Trophoblast cell (in vitro differentiated cells and primary cell): ENCODE data around the gene KANTR.

Experiments
- DNase-seq, 2 donors: peaks; one replicate each; pipeline ENCODE4 v3.0.0-alpha.2; 2016
- H2AFZ ChIP-seq: 2 replicates; pipeline ENCODE4 v1.6.1; 2013; ENCODE audit warnings: low read length, moderate library complexity, mild to moderate bottlenecking; ENCODE audit not compliant: insufficient read depth, poor library complexity
- H2AK5ac ChIP-seq: 2 replicates; pipeline ENCODE4 v1.6.1; 2013; ENCODE audit warnings: mild to moderate bottlenecking, low read length
- H2BK120ac ChIP-seq: 2 replicates; pipeline ENCODE4 v1.6.1; 2013; ENCODE audit warnings: low read length, mild to moderate bottlenecking, moderate library complexity; ENCODE audit not compliant: insufficient read depth, poor library complexity
- H2BK12ac ChIP-seq: 2 replicates; pipeline ENCODE4 v1.6.1; 2013; ENCODE audit warnings: mild to moderate bottlenecking, low read length, moderate library complexity
- H2BK5ac ChIP-seq: 2 replicates; pipeline ENCODE4 v1.6.1; 2013; ENCODE audit warnings: low read length, low read depth, moderate library complexity, mild to moderate bottlenecking; ENCODE audit not compliant: poor library complexity
- H3K14ac ChIP-seq: 2 replicates; pipeline ENCODE4 v1.6.1; 2013; ENCODE audit warnings: mild to moderate bottlenecking, low read length
- H3K18ac ChIP-seq: 2 replicates; pipeline ENCODE4 v1.6.1; 2013; ENCODE audit warnings: mild to moderate bottlenecking, low read length
- H3K23ac ChIP-seq: 2 replicates; pipeline ENCODE4 v1.6.1; 2013; ENCODE audit warnings: low read length
- H3K27ac ChIP-seq: 2 replicates; pipeline ENCODE4 v1.5.1; 2013; ENCODE audit warnings: low read depth, mild to moderate bottlenecking, inconsistent platforms, low read length, moderate library complexity
- H3K27me3 ChIP-seq: 2 replicates; pipeline ENCODE4 v1.6.1; 2013; ENCODE audit warnings: inconsistent platforms, mild to moderate bottlenecking, low read length, moderate library complexity; ENCODE audit not compliant: insufficient read depth
- H3K36me3 ChIP-seq, 2 experiments: 1 replicate in 1 of 2; 2 replicates in 1 of 2; pipeline ENCODE4 v1.6.1; 2013; ENCODE audit warnings: low read length in 2 of 2, mild to moderate bottlenecking in 2 of 2, moderate library complexity in 1 of 2; ENCODE audit not compliant: insufficient read depth in 2 of 2, control insufficient read depth in 1 of 2
- H3K4ac ChIP-seq: 2 replicates; pipeline ENCODE4 v1.6.1; 2013; ENCODE audit warnings: low read depth, mild to moderate bottlenecking, low read length, moderate library complexity
- H3K4me1 ChIP-seq, 2 experiments: 1 replicate in 1 of 2; 2 replicates in 1 of 2; pipeline ENCODE4 v1.6.1; 2013; ENCODE audit warnings: low read length in 2 of 2, mild to moderate bottlenecking in 2 of 2, moderate library complexity in 1 of 2; ENCODE audit not compliant: insufficient read depth in 2 of 2, control insufficient read depth in 1 of 2
- H3K4me2 ChIP-seq: 2 replicates; pipeline ENCODE4 v1.6.1; 2013; ENCODE audit warnings: inconsistent platforms, mild to moderate bottlenecking, low read length, moderate library complexity
- H3K4me3 ChIP-seq: 2 replicates; pipeline ENCODE4 v1.5.1; 2013; ENCODE audit warnings: mild to moderate bottlenecking, low read depth, low read length, inconsistent platforms
- H3K79me1 ChIP-seq: one replicate; pipeline ENCODE4 v1.6.1; 2013; ENCODE audit warnings: low read length
- H3K79me2 ChIP-seq: 2 replicates; pipeline ENCODE4 v1.6.1; 2013; ENCODE audit warnings: low read length, mild to moderate bottlenecking; ENCODE audit not compliant: control insufficient read depth, insufficient read depth, poor library complexity
- H3K9ac ChIP-seq: 2 replicates; pipeline ENCODE4 v1.6.1; 2013; ENCODE audit warnings: mild to moderate bottlenecking, low read length
- H3K9me3 ChIP-seq: 2 replicates; pipeline ENCODE4 v1.6.1; 2013; ENCODE audit warnings: low read depth, mild to moderate bottlenecking, control low read depth, inconsistent platforms, low read length; ENCODE audit not compliant: insufficient read depth
- H4K12ac ChIP-seq: 2 replicates; pipeline ENCODE4 v1.6.1; 2013; ENCODE audit warnings: low read depth, mild to moderate bottlenecking, low read length, moderate library complexity
- H4K8ac ChIP-seq: 2 replicates; pipeline ENCODE4 v1.6.1; 2013; ENCODE audit warnings: low read depth, mild to moderate bottlenecking, low read length, moderate library complexity
- H4K91ac ChIP-seq: one replicate; pipeline ENCODE4 v1.6.1; 2013; ENCODE audit warnings: low read depth, mild to moderate bottlenecking, low read length, moderate library complexity
- WGBS: extraction: QIAGEN DNeasy Blood & Tissue Kit; methylation state at CpG from one replicate; pipeline ENCODE4 v1.1.7; 2013; ENCODE audit warnings: missing lambda C conversion rate; ENCODE audit not compliant: insufficient read length, insufficient coverage; ENCODE audit errors: extremely low coverage; 5-methylcytosine and 5-hydroxymethylcytosine counted together

Gene KANTR

DNA sequence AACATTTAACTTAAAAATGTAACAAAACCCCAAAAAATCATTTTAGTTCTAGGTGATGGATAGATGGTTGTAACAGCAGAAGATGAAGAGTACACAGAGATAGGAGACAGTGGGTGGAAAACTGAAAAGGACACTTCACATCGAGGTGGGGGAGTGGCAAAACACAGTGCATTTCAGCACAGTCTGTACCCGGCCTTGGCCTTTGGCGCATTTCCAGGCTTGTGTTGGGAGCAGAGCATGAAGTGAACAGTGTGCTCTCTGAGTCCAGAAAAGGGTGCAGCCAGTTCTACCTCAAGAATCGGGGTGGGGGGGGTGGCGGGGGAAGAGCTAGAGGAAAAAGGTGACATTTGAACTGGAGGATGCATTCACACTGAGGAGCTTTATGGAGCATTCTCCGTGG lies 7.5 kb upstream of the KANTR start:
- Histone ChIP-seq H2BK120ac (no peak overlapping the region), H2AK5ac (no peak overlapping the region), H3K9ac (no peak overlapping the region), H3K4ac (no peak overlapping the region), H2AFZ (no peak overlapping the region), H3K14ac (no peak overlapping the region), H3K27me3 (no peaks in the 10 kb centered on the region), H3K4me1 (peaks cover 0 to 3% of the 10 kb centered on the region in 2 experiments), H4K8ac (no peak overlapping the region), H4K12ac (no peak overlapping the region), H3K9me3 (no peaks in the 10 kb centered on the region), H3K36me3 (peaks cover 15 to 25% of the 10 kb centered on the region in 2 experiments), H3K4me3 (no peak overlapping the region), H4K91ac (no peak overlapping the region), H3K79me2 (peaks cover 3% of the 10 kb centered on the region), H2BK5ac (no peak overlapping the region), H2BK12ac (no peak overlapping the region), H3K27ac (no peak overlapping the region), H3K23ac (no peak overlapping the region), H3K4me2 (no peak overlapping the region), H3K18ac (no peak overlapping the region), H3K79me1 (peaks cover 5% of the 10 kb centered on the region)
- WGBS, result no CpG with 5 or more reads among the region's 6 CpGs
- no peak for DNase-seq

DNA sequence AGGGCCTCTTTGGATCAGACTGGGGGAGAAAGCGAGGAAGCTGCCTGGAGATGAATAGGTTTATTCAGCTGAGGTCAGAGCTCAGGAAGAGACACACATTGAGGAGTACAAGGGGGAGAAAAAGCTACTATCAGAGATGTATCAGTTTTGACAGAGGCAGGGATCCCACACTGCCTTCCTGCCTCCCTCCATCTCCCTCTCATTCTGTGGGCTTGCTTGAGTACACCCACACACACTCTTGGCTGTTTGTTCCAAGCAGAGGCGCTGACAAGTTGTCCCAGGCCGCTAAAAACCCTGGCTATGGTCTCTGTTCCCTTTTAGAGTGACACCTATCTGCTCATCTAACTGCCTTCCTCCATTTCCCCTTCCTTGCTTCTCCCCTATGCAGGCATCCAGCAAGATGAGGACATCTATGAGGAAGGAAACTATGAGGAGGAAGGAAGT lies 6.5 kb upstream of the KANTR start:
- no peak overlapping the region for H2AFZ ChIP-seq
- peaks cover 3% of the 10 kb centered on the region for H3K79me1 ChIP-seq
- no peak overlapping the region for H3K27ac ChIP-seq
- no peaks in the 10 kb centered on the region for H3K9me3 ChIP-seq
- H4K91ac ChIP-seq, result no peak overlapping the region
- no peak overlapping the region for H2AK5ac ChIP-seq
- no peak overlapping the region for H3K9ac ChIP-seq
- no peak overlapping the region for H2BK120ac ChIP-seq
- H4K8ac ChIP-seq, result no peak overlapping the region
- no peaks in the 10 kb centered on the region for H3K27me3 ChIP-seq
- no peak overlapping the region for H3K4ac ChIP-seq
- peaks cover 0 to 3% of the 10 kb centered on the region in 2 experiments for H3K4me1 ChIP-seq
- H3K14ac ChIP-seq, result no peak overlapping the region
- no peak overlapping the region for H3K4me3 ChIP-seq
- H3K4me2 ChIP-seq, result no peak overlapping the region
- no peak overlapping the region for H3K18ac ChIP-seq
- peaks cover 15 to 25% of the 10 kb centered on the region in 2 experiments for H3K36me3 ChIP-seq
- H2BK12ac ChIP-seq, result no peak overlapping the region
- no peak overlapping the region for H4K12ac ChIP-seq
- H3K79me2 ChIP-seq, result peaks cover 3% of the 10 kb centered on the region
- WGBS, result no CpG with 5 or more reads among the region's 3 CpGs
- no peak overlapping the region for H2BK5ac ChIP-seq
- H3K23ac ChIP-seq, result no peak overlapping the region
- peak in 1 of 2 donors; percentile 6 for DNase-seq

DNA sequence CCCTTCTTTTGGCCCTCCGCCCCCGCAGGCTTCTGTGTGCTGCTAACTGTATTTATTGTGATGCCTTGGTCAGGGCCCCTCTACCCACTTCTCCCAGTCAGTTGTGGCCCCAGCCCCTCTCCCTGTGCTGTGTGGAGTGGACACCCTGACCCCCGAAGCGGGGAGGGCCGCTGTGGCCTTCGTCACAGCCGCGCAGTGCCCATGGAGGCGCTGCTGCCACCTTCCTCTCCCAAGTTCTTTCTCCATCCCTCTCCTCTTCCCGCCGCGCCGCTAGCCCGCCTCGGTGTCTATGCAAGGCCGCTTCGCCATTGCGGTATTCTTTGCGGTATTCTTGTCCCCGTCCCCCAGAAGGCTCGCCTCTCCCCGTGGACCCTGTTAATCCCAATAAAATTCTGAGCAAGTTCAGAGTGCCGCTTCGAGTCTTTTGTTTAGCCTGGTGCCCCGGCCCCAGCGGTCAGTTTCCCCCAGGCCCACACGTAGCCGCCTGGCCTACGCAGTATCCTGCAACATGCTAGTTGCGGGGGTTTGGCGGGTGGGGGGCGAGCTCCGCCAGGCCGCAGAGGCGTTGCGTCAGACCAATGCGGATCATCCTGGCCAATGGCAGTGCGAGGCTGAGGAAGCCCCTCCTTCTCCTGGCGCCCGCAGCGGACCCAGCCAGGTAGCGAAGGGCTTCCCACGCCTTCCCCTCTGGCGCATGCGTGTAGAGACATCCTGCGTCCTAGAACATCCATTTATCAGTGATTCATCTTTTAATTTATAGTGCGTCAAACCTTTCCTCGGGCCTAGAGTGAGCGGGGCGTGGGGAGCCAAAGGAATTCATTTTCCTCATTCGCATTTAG lies 5.6 kb upstream of the KANTR start:
- Histone ChIP-seq H4K8ac (peak overlapping the region; percentile 91), H3K27ac (no peak overlapping the region), H3K4ac (no peak overlapping the region), H3K14ac (no peak overlapping the region), H4K12ac (peak overlapping the region; percentile 74), H3K27me3 (no peaks in the 10 kb centered on the region), H3K79me1 (peaks cover 2% of the 10 kb centered on the region), H3K18ac (no peak overlapping the region), H3K4me2 (peak overlapping the region; percentile 80), H2BK12ac (peak overlapping the region; percentile 4), H4K91ac (peak overlapping the region; percentile 39), H2BK5ac (no peak overlapping the region), H2BK120ac (peak overlapping the region; percentile 11), H3K9ac (no peak overlapping the region), H3K4me1 (no peaks in the 10 kb centered on the region), H3K4me3 (peak overlapping the region; percentile 62), H3K79me2 (no peaks in the 10 kb centered on the region), H2AK5ac (peak overlapping the region; percentile 49), H2AFZ (peak overlapping the region; percentile 70), H3K9me3 (no peaks in the 10 kb centered on the region), H3K36me3 (peaks cover 15 to 25% of the 10 kb centered on the region in 2 experiments), H3K23ac (no peak overlapping the region)
- DNase-seq, result peak; percentile 91 to 92
- WGBS, result no CpG with 5 or more reads among the region's 51 CpGs

DNA sequence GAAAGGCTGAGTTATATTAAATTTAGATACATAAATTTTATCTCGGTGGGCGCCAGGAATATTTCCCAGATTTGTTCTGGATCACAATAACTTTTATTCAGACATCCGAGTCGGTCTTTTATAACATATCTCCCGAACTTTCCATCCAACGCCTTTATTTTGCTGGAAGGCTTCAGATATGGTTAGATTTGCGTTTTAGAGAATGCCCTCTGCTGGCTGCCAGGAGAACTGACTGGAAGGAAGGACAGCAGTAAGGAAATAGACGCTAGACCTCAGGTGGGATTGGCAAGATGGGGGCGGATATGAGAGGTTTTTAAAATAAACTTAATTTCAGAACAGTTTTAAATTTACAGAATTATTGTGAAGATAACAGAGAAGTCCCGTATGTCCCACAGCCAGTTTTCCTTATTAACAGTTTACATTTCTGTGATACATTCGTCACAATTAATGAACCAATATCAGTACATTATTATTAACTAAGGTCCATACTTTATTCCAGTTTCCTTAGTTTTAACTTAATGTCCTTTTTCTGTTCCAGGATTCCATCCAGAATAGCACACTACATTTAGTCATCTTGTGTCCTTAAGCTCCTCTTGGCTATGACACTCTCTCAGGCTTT lies 4.6 kb upstream of the KANTR start:
- Histone ChIP-seq H4K91ac (no peak overlapping the region), H2BK120ac (no peak overlapping the region), H4K12ac (no peak overlapping the region), H3K36me3 (peaks cover 15 to 25% of the 10 kb centered on the region in 2 experiments), H2BK5ac (no peak overlapping the region), H3K9me3 (no peaks in the 10 kb centered on the region), H3K14ac (no peak overlapping the region), H3K9ac (no peak overlapping the region), H2AK5ac (no peak overlapping the region), H3K79me1 (peaks cover 6% of the 10 kb centered on the region), H3K4me3 (no peak overlapping the region), H3K79me2 (no peaks in the 10 kb centered on the region), H2AFZ (no peak overlapping the region), H3K27me3 (no peaks in the 10 kb centered on the region), H3K4ac (no peak overlapping the region), H4K8ac (no peak overlapping the region), H3K18ac (no peak overlapping the region), H3K4me1 (no peaks in the 10 kb centered on the region), H2BK12ac (no peak overlapping the region), H3K4me2 (peak overlapping the region; percentile 80), H3K23ac (no peak overlapping the region), H3K27ac (no peak overlapping the region)
- no CpG with 5 or more reads among the region's 11 CpGs for WGBS
- DNase-seq, result peak; percentile 45 to 74
